ENCODE results near the gene SLC7A1. TPM values are rescaled to one million over a fixed set of nuclear protein-coding genes. Genes with fewer than 3 reads are reported as not detected.

SLC7A1 gene
- total and polyA plus RNA-seq, 2 of the 4 experiments (the other 2 are of a cell fraction) = 9.7 to 22.3 TPM

DNA sequence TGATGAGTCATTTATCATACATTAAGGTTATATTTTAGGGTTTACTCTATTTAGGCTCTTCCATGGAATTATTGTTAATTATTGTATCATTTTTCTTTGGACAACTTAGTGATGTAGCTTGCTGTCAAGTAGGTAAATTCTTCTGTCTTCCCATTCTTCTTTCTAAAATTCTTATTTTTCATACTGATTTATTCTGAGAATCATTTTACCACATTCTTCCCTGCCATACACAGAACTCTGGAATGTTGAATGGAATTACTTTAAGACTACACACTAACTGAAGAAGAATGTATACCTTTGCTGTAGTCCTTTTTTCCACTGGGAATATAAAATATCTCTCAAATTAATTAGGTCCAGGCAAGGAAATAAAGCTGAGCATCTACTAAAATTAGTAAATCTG is 24.5 kb upstream of the SLC7A1 start:
- ATAC-seq (ENCODE audit: low read depth) = peak; percentile 90
- Histone ChIP-seq H2AK5ac (ENCODE audit: low read depth, low read length) (no peak overlapping the region), H3K79me1 (ENCODE audit: low read depth in 1 of 2, low read length in 2 of 2) (no peaks in the 10 kb centered on the region), H2BK20ac (ENCODE audit: low read depth, low read length) (peak overlapping the region; percentile 64; the same call in 1 of the 2 replicates), H2AFZ (replicated peaks; ENCODE audit: low read length, poor library complexity) (no peak overlapping the region), H3K14ac (replicated peaks; ENCODE audit: low read depth, low read length) (no peak overlapping the region; the same call in 1 of the 2 replicates), H4K20me1 (ENCODE audit: insufficient read depth, low read length) (no peaks in the 10 kb centered on the region), H3K9me1 (ENCODE audit: insufficient read depth, low read length) (peaks cover 3% of the 10 kb centered on the region; the same call in 1 of the 2 replicates), H2BK120ac (ENCODE audit: low read depth, low read length) (peak overlapping the region; percentile 85; the same call in 1 of the 2 replicates), H3K9ac (ENCODE audit: low read depth, low read length) (no peak overlapping the region), H3K18ac (ENCODE audit: low read depth, low read length) (no peak overlapping the region; the same call in 1 of the 2 replicates), H3K56ac (ENCODE audit: extremely low read depth, insufficient read depth, low read length) (no peak overlapping the region), H3K23ac (ENCODE audit: low read depth, low read length) (no peak overlapping the region), H4K5ac (ENCODE audit: low read depth, low read length) (no peak overlapping the region; the same call in 1 of the 2 replicates), H2AK9ac (replicated peaks; ENCODE audit: low read depth, low read length, poor library complexity) (no peak overlapping the region), H3K27ac (ENCODE audit: insufficient read depth, low read length) (no peak overlapping the region), H3K27me3 (ENCODE audit: control insufficient read depth, insufficient read depth, low read length) (no peaks in the 10 kb centered on the region), H4K91ac (ENCODE audit: insufficient read depth, low read depth, low read length) (no peak overlapping the region), H4K8ac (ENCODE audit: low read depth in 2 of 2, low read length in 2 of 2) (0 out of 4 replicates have a peak overlapping the region, but pooled peaks of 1 of the 2 experiments have one; percentile 3), H2BK15ac (ENCODE audit: low read depth, low read length) (no peak overlapping the region), H3K9me3 (ENCODE audit: control insufficient read depth, insufficient read depth, low read length) (no peaks in the 10 kb centered on the region), H2BK5ac (ENCODE audit: low read depth, low read length, poor library complexity, severe bottlenecking) (peak overlapping the region; percentile 61), H3K4me1 (ENCODE audit: control insufficient read depth, insufficient read depth, low read length) (no peaks in the 10 kb centered on the region; the same call in 1 of the 2 replicates), H3K4ac (ENCODE audit: low read depth, low read length) (no peak overlapping the region; the same call in 1 of the 2 replicates), H3K4me2 (ENCODE audit: low read depth, low read length) (peak overlapping the region; percentile 22; the same call in 1 of the 2 replicates), H3K4me3 (ENCODE audit: insufficient read depth, low read depth, low read length) (no peak overlapping the region), H3K36me3 (ENCODE audit: control insufficient read depth, insufficient read depth, low read length) (no peaks in the 10 kb centered on the region)
- intact Hi-C loops (cut with micrococcal nuclease) = no loop called here
- TF ChIP-seq BHLHE40 (IDR thresholded peaks at IDR 0.05; ENCODE audit: low read depth, low read length) (no peak), POLR2A (IDR thresholded peaks at IDR 0.05; ENCODE audit: low read depth, low read length) (no peak), MAFK (IDR thresholded peaks at IDR 0.05; ENCODE audit: low read depth, low read length) (no peak), RFX5 (IDR thresholded peaks at IDR 0.05; ENCODE audit: low read depth, low read length) (no peak), SMC3 (IDR thresholded peaks at IDR 0.05; ENCODE audit: low read depth, low read length) (no peak), CEBPB (IDR thresholded peaks at IDR 0.05; ENCODE audit: low read depth, low read length) (no peak), RCOR1 (IDR thresholded peaks at IDR 0.05; ENCODE audit: insufficient replicate concordance, low read length) (no peak), MAZ (IDR thresholded peaks at IDR 0.05; ENCODE audit: borderline replicate concordance, low read depth, low read length) (no peak), FOS (IDR thresholded peaks at IDR 0.05; ENCODE audit: low read depth, low read length) (no peak), NFE2L2 (IDR thresholded peaks at IDR 0.05; ENCODE audit: low read depth, low read length) (no peak), MXI1 (IDR thresholded peaks at IDR 0.05; ENCODE audit: borderline replicate concordance, low read depth, low read length) (no peak)
- TF ChIP-seq, protein P1, sequence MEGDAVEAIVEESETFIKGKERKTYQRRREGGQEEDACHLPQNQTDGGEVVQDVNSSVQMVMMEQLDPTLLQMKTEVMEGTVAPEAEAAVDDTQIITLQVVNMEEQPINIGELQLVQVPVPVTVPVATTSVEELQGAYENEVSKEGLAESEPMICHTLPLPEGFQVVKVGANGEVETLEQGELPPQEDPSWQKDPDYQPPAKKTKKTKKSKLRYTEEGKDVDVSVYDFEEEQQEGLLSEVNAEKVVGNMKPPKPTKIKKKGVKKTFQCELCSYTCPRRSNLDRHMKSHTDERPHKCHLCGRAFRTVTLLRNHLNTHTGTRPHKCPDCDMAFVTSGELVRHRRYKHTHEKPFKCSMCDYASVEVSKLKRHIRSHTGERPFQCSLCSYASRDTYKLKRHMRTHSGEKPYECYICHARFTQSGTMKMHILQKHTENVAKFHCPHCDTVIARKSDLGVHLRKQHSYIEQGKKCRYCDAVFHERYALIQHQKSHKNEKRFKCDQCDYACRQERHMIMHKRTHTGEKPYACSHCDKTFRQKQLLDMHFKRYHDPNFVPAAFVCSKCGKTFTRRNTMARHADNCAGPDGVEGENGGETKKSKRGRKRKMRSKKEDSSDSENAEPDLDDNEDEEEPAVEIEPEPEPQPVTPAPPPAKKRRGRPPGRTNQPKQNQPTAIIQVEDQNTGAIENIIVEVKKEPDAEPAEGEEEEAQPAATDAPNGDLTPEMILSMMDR (conservative IDR thresholded peaks at IDR 0.05; ENCODE audit: low read depth, low read length) = no peak
- TF ChIP-seq, protein P2, sequence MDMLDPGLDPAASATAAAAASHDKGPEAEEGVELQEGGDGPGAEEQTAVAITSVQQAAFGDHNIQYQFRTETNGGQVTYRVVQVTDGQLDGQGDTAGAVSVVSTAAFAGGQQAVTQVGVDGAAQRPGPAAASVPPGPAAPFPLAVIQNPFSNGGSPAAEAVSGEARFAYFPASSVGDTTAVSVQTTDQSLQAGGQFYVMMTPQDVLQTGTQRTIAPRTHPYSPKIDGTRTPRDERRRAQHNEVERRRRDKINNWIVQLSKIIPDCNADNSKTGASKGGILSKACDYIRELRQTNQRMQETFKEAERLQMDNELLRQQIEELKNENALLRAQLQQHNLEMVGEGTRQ (IDR thresholded peaks at IDR 0.05; ENCODE audit: low read depth, low read length) = no peak
- TF ChIP-seq, protein P3, sequence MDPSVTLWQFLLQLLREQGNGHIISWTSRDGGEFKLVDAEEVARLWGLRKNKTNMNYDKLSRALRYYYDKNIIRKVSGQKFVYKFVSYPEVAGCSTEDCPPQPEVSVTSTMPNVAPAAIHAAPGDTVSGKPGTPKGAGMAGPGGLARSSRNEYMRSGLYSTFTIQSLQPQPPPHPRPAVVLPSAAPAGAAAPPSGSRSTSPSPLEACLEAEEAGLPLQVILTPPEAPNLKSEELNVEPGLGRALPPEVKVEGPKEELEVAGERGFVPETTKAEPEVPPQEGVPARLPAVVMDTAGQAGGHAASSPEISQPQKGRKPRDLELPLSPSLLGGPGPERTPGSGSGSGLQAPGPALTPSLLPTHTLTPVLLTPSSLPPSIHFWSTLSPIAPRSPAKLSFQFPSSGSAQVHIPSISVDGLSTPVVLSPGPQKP (IDR thresholded peaks at IDR 0.05; ENCODE audit: borderline replicate concordance, low read depth, low read length) = no peak
- ChIA-PET CTCF (no interaction called here), POLR2A (ENCODE audit: unreplicated experiment) (no interaction called here)
- dilution Hi-C loops (cut with HindIII; ENCODE audit: low sequenced_read_pairs, unreplicated experiment) = no loop called here
- in situ Hi-C loops (cut with MboI; ENCODE audit: low sequenced_read_pairs) = no loop called here
- peak; percentile 50 for DNase-seq
- BruUV-seq (replicated peaks) = no TSS peak
